DOHH2 (cell line): ENCODE data around the gene CIAO2B.

ENCODE experiments used
- CTCF ChIP-seq: fragments of 200-600 bp; sonication (generic); IDR thresholded peaks from one replicate; pipeline ENCODE4 v1.5.1; 2014; ENCODE audit warnings: antibody characterized with exemption, mild to moderate bottlenecking, low read depth, low read length; ENCODE audit not compliant: poor library complexity, severe bottlenecking
- EZH2phosphoT487 ChIP-seq: fragments of 200-600 bp; sonication (generic); IDR thresholded peaks from 2 replicates; pipeline ENCODE4 v1.6.1; 2017; ENCODE audit warnings: borderline replicate concordance, mild to moderate bottlenecking, antibody characterized with exemption, low read length, moderate library complexity, mixed read lengths

GRCh38 chr16:66925322-66925840 lies 8.8 kb downstream of the CIAO2B start, which contains the start of gene RRAD:
- TF ChIP-seq CTCF (no peak), EZH2phosphoT487 (peak; percentile 73; the same call in 1 of the 2 replicates)
